Activated T-cell treated with anti-CD3 and anti-CD28 coated beads, Interleukin-2, amount 50 U/mL, for 4 hours (primary cell): ENCODE results near the gene AKAP8L. TPM values are rescaled to one million over a fixed set of nuclear protein-coding genes. Genes with fewer than 3 reads are reported as not detected.

Source experiments
- total RNA-seq, 3 donors: library from RNA; stranded (reverse); gene quantifications; one replicate each; pipeline ENCODE4 v1.2.1, GENCODE V29; 2021

AKAP8L gene
- total RNA-seq, 3 donors from 2014 or later: 65.3 to 67.6 (median 65.5) TPM

Other genes with a start within 250 kb of the AKAP8L start
- under 1 TPM; 0.16 to 0.27 (median 0.18) TPM for gene NOTCH3, start 218.0 kb downstream of the AKAP8L start, total RNA-seq
- under 1 TPM in 1 of 3 donors, not detected in 2; 0.29 TPM for gene EPHX3, start 186.5 kb downstream of the AKAP8L start, total RNA-seq
- 100 to 1,000 TPM; 102 to 113 (median 112) TPM for gene BRD4, start 86.4 kb downstream of the AKAP8L start, total RNA-seq
- 10 to 100 TPM; 83.0 to 88.8 (median 88.0) TPM for gene AKAP8, start 39.2 kb downstream of the AKAP8L start, total RNA-seq
- gene WIZ, start 31.0 kb upstream of the AKAP8L start, total RNA-seq: 10 to 100 TPM; 50.5 to 54.4 (median 53.8) TPM
- gene RASAL3, start 45.6 kb upstream of the AKAP8L start, total RNA-seq: 100 to 1,000 TPM in 2 of 3 donors, 10 to 100 TPM in 1; 91.0 to 112 (median 106) TPM
- gene PGLYRP2, start 60.5 kb upstream of the AKAP8L start, total RNA-seq: under 1 TPM in 1 of 3 donors, not detected in 2; 0.08 TPM
- gene CYP4F22, start 89.5 kb upstream of the AKAP8L start, total RNA-seq: under 1 TPM; 0.57 to 0.82 (median 0.78) TPM
- not detected for gene CYP4F8, start 196.2 kb upstream of the AKAP8L start, total RNA-seq
- under 1 TPM in 2 of 3 donors, not detected in 1; 0.08 to 0.18 TPM for gene CYP4F3, start 221.9 kb upstream of the AKAP8L start, total RNA-seq